Suprapubic skin (tissue), 4 donors: ENCODE results near the gene SUGCT. TPM values are rescaled to one million over a fixed set of nuclear protein-coding genes. Genes with fewer than 3 reads are reported as not detected.

Source experiments
- DNase-seq, 2 donors: peaks; one replicate each; pipeline ENCODE4 v3.0.0-alpha.2; 2019; ENCODE audit warnings: low spot score in 2 of 2
- H3K27ac ChIP-seq: fragments of 200-600 bp; sonication (generic); one replicate; pipeline ENCODE4 v1.5.1; 2019
- H3K27me3 ChIP-seq: fragments of 200-600 bp; sonication (generic); one replicate; pipeline ENCODE4 v1.5.1; 2019
- H3K36me3 ChIP-seq: fragments of 200-600 bp; sonication (generic); one replicate; pipeline ENCODE4 v1.5.1; 2019
- H3K4me1 ChIP-seq: fragments of 200-600 bp; sonication (generic); one replicate; pipeline ENCODE4 v1.5.1; 2019
- H3K4me3 ChIP-seq: fragments of 200-600 bp; sonication (generic); one replicate; pipeline ENCODE4 v1.5.1; 2019; ENCODE audit warnings: mild to moderate bottlenecking
- H3K9me3 ChIP-seq: fragments of 200-600 bp; sonication (generic); one replicate; pipeline ENCODE4 v1.5.1; 2019
- EP300 ChIP-seq: sonication (generic); formaldehyde crosslinking; IDR thresholded peaks from one replicate; pipeline ENCODE4 v1.6.1; 2017; ENCODE audit warnings: antibody characterized with exemption
- POLR2A ChIP-seq, 2 donors: fragments of 450-650 bp; IDR thresholded peaks; one replicate each; pipeline ENCODE4 v1.6.1; 2017; ENCODE audit warnings: antibody characterized with exemption in 2 of 2, mild to moderate bottlenecking in 2 of 2, moderate library complexity in 2 of 2
- POLR2AphosphoS5 ChIP-seq, 3 donors: sonication (generic); formaldehyde crosslinking; IDR thresholded peaks; one replicate each; pipeline ENCODE4 v1.6.1; 2017; ENCODE audit warnings: antibody characterized with exemption in 3 of 3
- WGBS: methylation state at CpG from one replicate; pipeline ENCODE4 v1.1.5; 2018; 5-methylcytosine and 5-hydroxymethylcytosine counted together
- total RNA-seq, 4 donors: library from RNA; depleted of rRNA; stranded (reverse); fragments of >200 nt; gene quantifications; one replicate each; pipeline ENCODE4 v1.1.0, GENCODE V29; 2016
- TF ChIP-seq, protein P1 (sequence below), 2 donors: fragments of 200-600 bp in 1 of 2; fragments of 450-650 bp in 1 of 2; sonication (generic) in 1 of 2; IDR thresholded peaks; one replicate each; pipeline ENCODE4 v1.5.1; 2016 to 2019; ENCODE audit warnings: antibody characterized with exemption in 2 of 2, mild to moderate bottlenecking in 1 of 2, moderate library complexity in 1 of 2

Gene SUGCT
- total RNA-seq, 4 donors from 2014 or later, result 0.73 to 2.2 (median 0.98) TPM; not detected in 1

DNA sequence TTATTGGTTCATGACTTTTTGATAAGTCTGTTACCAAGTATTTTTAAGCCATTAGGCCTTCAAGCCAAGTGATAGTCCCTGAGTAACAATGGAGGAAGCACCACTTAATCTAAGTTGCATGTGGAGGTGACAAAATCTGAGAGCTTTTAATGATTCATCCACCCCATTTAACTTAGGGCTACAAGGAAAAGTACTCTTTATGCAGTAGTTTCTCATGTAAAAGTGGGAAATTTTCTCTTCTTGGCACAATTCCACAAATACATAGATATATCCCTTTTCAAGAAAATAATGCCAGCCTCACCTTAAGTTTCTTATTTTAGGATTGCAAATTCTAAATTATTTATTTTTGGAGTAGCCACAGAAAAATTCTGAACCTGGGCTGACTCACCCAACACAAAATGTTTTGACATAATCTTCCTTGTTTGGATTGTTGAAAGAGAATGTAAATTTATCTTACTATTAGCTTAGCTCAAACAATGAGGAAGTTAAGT, 85.7 kb downstream of the SUGCT start:
- Histone ChIP-seq H3K27me3 (no peaks in the 10 kb centered on the region), H3K27ac (no peak overlapping the region), H3K9me3 (no peaks in the 10 kb centered on the region), H3K4me1 (no peaks in the 10 kb centered on the region), H3K4me3 (no peak overlapping the region), H3K36me3 (no peaks in the 10 kb centered on the region)
- DNase-seq, result no peak
- TF ChIP-seq POLR2AphosphoS5 (IDR thresholded peaks at IDR 0.05), result no peak
- TF ChIP-seq POLR2A (IDR thresholded peaks at IDR 0.05), result no peak
- TF ChIP-seq, protein P1, sequence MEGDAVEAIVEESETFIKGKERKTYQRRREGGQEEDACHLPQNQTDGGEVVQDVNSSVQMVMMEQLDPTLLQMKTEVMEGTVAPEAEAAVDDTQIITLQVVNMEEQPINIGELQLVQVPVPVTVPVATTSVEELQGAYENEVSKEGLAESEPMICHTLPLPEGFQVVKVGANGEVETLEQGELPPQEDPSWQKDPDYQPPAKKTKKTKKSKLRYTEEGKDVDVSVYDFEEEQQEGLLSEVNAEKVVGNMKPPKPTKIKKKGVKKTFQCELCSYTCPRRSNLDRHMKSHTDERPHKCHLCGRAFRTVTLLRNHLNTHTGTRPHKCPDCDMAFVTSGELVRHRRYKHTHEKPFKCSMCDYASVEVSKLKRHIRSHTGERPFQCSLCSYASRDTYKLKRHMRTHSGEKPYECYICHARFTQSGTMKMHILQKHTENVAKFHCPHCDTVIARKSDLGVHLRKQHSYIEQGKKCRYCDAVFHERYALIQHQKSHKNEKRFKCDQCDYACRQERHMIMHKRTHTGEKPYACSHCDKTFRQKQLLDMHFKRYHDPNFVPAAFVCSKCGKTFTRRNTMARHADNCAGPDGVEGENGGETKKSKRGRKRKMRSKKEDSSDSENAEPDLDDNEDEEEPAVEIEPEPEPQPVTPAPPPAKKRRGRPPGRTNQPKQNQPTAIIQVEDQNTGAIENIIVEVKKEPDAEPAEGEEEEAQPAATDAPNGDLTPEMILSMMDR (IDR thresholded peaks at IDR 0.05), result no peak
- no peak for TF ChIP-seq EP300

GRCh38 chr7:40221836-40222235, 87.0 kb downstream of the SUGCT start:
- Histone ChIP-seq H3K4me1 (no peaks in the 10 kb centered on the region), H3K4me3 (no peak overlapping the region), H3K27ac (no peak overlapping the region), H3K9me3 (no peaks in the 10 kb centered on the region), H3K27me3 (no peaks in the 10 kb centered on the region), H3K36me3 (no peaks in the 10 kb centered on the region)
- 83% methylated on average over 2 of the region's 2 CpGs for WGBS
- DNase-seq, result no peak
- TF ChIP-seq POLR2AphosphoS5 (IDR thresholded peaks at IDR 0.05) (no peak), EP300 (no peak), POLR2A (IDR thresholded peaks at IDR 0.05) (no peak)
- TF ChIP-seq, protein P1 (IDR thresholded peaks at IDR 0.05), result no peak

DNA sequence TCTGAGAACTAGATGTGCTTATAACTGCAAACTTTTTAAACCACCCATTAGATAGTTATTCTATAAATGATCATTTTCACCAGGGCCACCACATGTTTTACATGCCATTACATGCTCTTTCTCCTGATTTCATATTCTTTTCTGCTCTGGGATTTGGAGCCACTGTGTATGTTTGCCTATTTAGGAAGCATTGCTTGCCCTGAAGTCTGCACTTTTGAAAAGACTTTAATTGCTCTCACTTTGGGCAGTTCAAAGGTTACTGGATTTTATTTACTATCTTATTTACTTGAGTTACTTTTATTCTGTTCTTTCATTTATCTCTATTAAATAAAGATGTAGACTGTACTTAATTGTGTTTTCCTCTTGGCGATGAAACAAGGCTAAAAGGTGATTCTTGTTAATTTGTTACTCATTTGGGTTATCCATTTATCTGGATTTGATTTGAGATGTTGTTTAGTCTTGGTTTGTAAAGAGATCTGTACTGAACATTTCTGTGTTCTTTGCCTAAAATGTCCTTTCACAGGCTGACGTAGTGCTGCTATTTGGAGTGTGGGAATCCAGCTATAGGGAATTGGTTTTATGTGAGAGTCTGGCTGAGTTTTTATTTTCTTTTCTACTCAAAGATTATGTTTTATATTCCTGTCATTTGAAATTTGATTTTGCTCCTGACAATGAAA, 88.8 kb downstream of the SUGCT start:
- no peaks in the 10 kb centered on the region for H3K4me1 ChIP-seq
- 73% methylated on average over 2 of the region's 2 CpGs for WGBS
- H3K27ac ChIP-seq, result no peak overlapping the region
- no peaks in the 10 kb centered on the region for H3K9me3 ChIP-seq
- H3K27me3 ChIP-seq, result no peaks in the 10 kb centered on the region
- TF ChIP-seq POLR2AphosphoS5 (IDR thresholded peaks at IDR 0.05) (no peak), EP300 (no peak), POLR2A (IDR thresholded peaks at IDR 0.05) (no peak)
- TF ChIP-seq, protein P1 (IDR thresholded peaks at IDR 0.05), result no peak
- no peaks in the 10 kb centered on the region for H3K36me3 ChIP-seq
- no peak for DNase-seq
- no peak overlapping the region for H3K4me3 ChIP-seq

DNA sequence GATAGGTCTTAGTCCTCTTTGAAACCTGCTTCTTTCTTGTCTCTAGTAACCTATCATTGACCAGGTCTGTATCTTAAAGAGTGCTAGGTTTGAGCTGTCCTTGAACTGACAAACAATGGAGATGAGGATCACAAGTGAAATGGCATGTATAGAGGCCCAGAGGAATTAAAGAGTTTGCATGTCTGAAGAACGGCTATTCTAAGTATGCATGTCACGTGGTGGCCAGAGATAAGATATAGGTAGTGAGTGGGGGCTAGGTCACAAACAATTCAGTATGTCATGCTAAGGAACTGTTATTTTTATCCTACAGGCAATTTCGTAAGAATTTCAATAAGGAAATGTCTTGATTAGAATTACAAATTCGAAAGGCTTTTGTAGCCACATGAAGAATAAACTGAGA, 95.3 kb downstream of the SUGCT start:
- 90% methylated on average over 4 of the region's 4 CpGs for WGBS
- DNase-seq, result no peak
- H3K9me3 ChIP-seq, result no peaks in the 10 kb centered on the region
- no peaks in the 10 kb centered on the region for H3K36me3 ChIP-seq
- no peaks in the 10 kb centered on the region for H3K4me1 ChIP-seq
- H3K27me3 ChIP-seq, result no peaks in the 10 kb centered on the region
- TF ChIP-seq EP300, result no peak
- TF ChIP-seq POLR2AphosphoS5 (IDR thresholded peaks at IDR 0.05), result no peak
- no peak for TF ChIP-seq POLR2A (IDR thresholded peaks at IDR 0.05)
- TF ChIP-seq, protein P1 (IDR thresholded peaks at IDR 0.05), result no peak
- no peak overlapping the region for H3K27ac ChIP-seq
- no peak overlapping the region for H3K4me3 ChIP-seq

- no peaks in the 10 kb centered on the region for H3K36me3 ChIP-seq
- WGBS, result 94% methylated on average over 1 of the region's 1 CpG
- H3K27me3 ChIP-seq, result no peaks in the 10 kb centered on the region
- H3K4me1 ChIP-seq, result no peaks in the 10 kb centered on the region
- no peak overlapping the region for H3K4me3 ChIP-seq
- no peak for DNase-seq
- no peaks in the 10 kb centered on the region for H3K9me3 ChIP-seq
- no peak overlapping the region for H3K27ac ChIP-seq
- no peak for TF ChIP-seq EP300
- no peak for TF ChIP-seq POLR2A (IDR thresholded peaks at IDR 0.05)
- no peak for TF ChIP-seq POLR2AphosphoS5 (IDR thresholded peaks at IDR 0.05)
- TF ChIP-seq, protein P1 (IDR thresholded peaks at IDR 0.05), result no peak
Observed at GRCh38 chr7:40231796-40232195, 97.0 kb downstream of the SUGCT start.
